Neural cell (in vitro differentiated cells): Measurements from ENCODE around the gene TSPO. TPM values are rescaled to one million over a fixed set of nuclear protein-coding genes. Genes with fewer than 3 reads are reported as not detected.

Source experiments
- H2AFZ ChIP-seq: fragments of 200-600, 300-800 bp; sonication (generic), shearing (Covaris generic); 2 replicates; pipeline ENCODE4 v1.6.0; 2014; ENCODE audit warnings: low read depth, mild to moderate bottlenecking, antibody characterized with exemption, low read length, moderate library complexity
- H3F3A ChIP-seq: fragments of 200-600 bp; shearing (Covaris generic); 2 replicates; pipeline ENCODE4 v1.6.1; 2016; ENCODE audit warnings: mild to moderate bottlenecking, moderate library complexity, mixed read lengths, antibody characterized with exemption, low read length; ENCODE audit not compliant: insufficient read depth, poor library complexity, severe bottlenecking
- H3K27ac ChIP-seq: fragments of 200-600, 300-800 bp; sonication (generic), shearing (Covaris generic); 2 replicates; pipeline ENCODE4 v1.5.1; 2014; ENCODE audit warnings: mild to moderate bottlenecking, low read length, moderate library complexity
- H3K27me3 ChIP-seq: fragments of 300-800, 200-600 bp; sonication (generic), shearing (Covaris generic); 2 replicates; pipeline ENCODE4 v1.6.0; 2014; ENCODE audit warnings: mild to moderate bottlenecking, low read depth, low read length, moderate library complexity; ENCODE audit not compliant: insufficient read depth
- H3K36me3 ChIP-seq: fragments of 300-800, 200-600 bp; sonication (generic), shearing (Covaris generic); 2 replicates; pipeline ENCODE4 v1.5.1; 2014; ENCODE audit warnings: mild to moderate bottlenecking, antibody characterized with exemption, low read length, moderate library complexity; ENCODE audit not compliant: insufficient read depth
- H3K4me2 ChIP-seq: fragments of 300-800, 200-600 bp; sonication (generic), shearing (Covaris generic); 2 replicates; pipeline ENCODE4 v1.6.0; 2014; ENCODE audit warnings: mild to moderate bottlenecking, low read length
- H3K4me3 ChIP-seq: fragments of 300-800, 200-600 bp; sonication (generic), shearing (Covaris generic); 2 replicates; pipeline ENCODE4 v1.5.1; 2014; ENCODE audit warnings: mild to moderate bottlenecking, low read length, moderate library complexity
- H3K79me2 ChIP-seq: fragments of 200-600 bp; shearing (Covaris generic); replicated peaks from 2 replicates; pipeline ENCODE4 v1.6.0; 2014; ENCODE audit warnings: mild to moderate bottlenecking, low read length, moderate library complexity; ENCODE audit not compliant: insufficient read depth
- H3K9ac ChIP-seq: fragments of 300-800, 200-600 bp; sonication (generic), shearing (Covaris generic); 2 replicates; pipeline ENCODE4 v1.6.1; 2016; ENCODE audit warnings: mild to moderate bottlenecking, low read length, mixed read lengths
- H3K9me2 ChIP-seq: fragments of 200-600 bp; shearing (Covaris generic); 2 replicates; pipeline ENCODE4 v1.6.1; 2016; ENCODE audit warnings: mild to moderate bottlenecking, low read length, mixed read lengths; ENCODE audit not compliant: insufficient read depth
- H3K9me3 ChIP-seq: fragments of 200-600, 300-800 bp; sonication (generic), shearing (Covaris generic); 2 replicates; pipeline ENCODE4 v1.6.1; 2016; ENCODE audit warnings: mild to moderate bottlenecking, mixed run types, low read length, moderate library complexity, mixed read lengths
- H4K20me1 ChIP-seq: fragments of 200-600 bp; shearing (Covaris generic); 2 replicates; pipeline ENCODE4 v1.6.1; 2016; ENCODE audit warnings: mild to moderate bottlenecking, mixed run types; ENCODE audit not compliant: insufficient read depth
- EP300 ChIP-seq: fragments of 450-650 bp; conservative IDR thresholded peaks from 2 replicates; pipeline ENCODE4 v1.6.1; 2014; ENCODE audit warnings: antibody characterized with exemption, mild to moderate bottlenecking, moderate library complexity; ENCODE audit not compliant: poor library complexity, severe bottlenecking
- EZH2 ChIP-seq: fragments of 200-600, 300-800 bp; shearing (Covaris generic), sonication (generic); IDR thresholded peaks from 2 replicates; pipeline ENCODE4 v1.6.1; 2014; ENCODE audit warnings: antibody characterized with exemption, low read length, borderline replicate concordance, mild to moderate bottlenecking; ENCODE audit not compliant: insufficient read depth, poor library complexity, severe bottlenecking
- MXI1 ChIP-seq: fragments of 450-650 bp; conservative IDR thresholded peaks from 2 replicates; pipeline ENCODE4 v1.6.1; 2014; ENCODE audit warnings: antibody characterized with exemption, mild to moderate bottlenecking; ENCODE audit not compliant: poor library complexity, severe bottlenecking
- POLR2AphosphoS5 ChIP-seq: IDR thresholded peaks from 2 replicates; pipeline ENCODE4 v1.6.1; 2012
- RAD21 ChIP-seq: fragments of 450-650 bp; conservative IDR thresholded peaks from 2 replicates; pipeline ENCODE4 v1.6.1; 2014; ENCODE audit warnings: antibody characterized with exemption, mild to moderate bottlenecking, moderate library complexity
- SMC3 ChIP-seq: fragments of 450-650 bp; conservative IDR thresholded peaks from 2 replicates; pipeline ENCODE4 v1.6.1; 2014; ENCODE audit warnings: antibody characterized with exemption, mild to moderate bottlenecking, moderate library complexity; ENCODE audit not compliant: poor library complexity
- TAF1 ChIP-seq: IDR thresholded peaks from 2 replicates; pipeline ENCODE4 v1.6.1; 2012; ENCODE audit warnings: low read depth
- polyA plus RNA-seq: library from polyadenylated mRNA; depleted of rRNA; stranded (reverse); fragments of >200 nt; gene quantifications from 2 replicates; pipeline ENCODE4 v1.2.3, GENCODE V29; 2014
- TF ChIP-seq, protein P1 (sequence below): IDR thresholded peaks from 2 replicates; pipeline ENCODE4 v1.6.1; 2012; ENCODE audit warnings: borderline replicate concordance
- TF ChIP-seq, protein P2 (sequence below): fragments of 450-650 bp; IDR thresholded peaks from 2 replicates; pipeline ENCODE4 v1.5.1; 2014; ENCODE audit warnings: antibody characterized with exemption, mild to moderate bottlenecking, moderate library complexity; ENCODE audit not compliant: poor library complexity, severe bottlenecking

TSPO gene
- polyA plus RNA-seq, 1 donor from 2014 or later, result not detected

GRCh38 chr22:43201486-43202219 is 50.3 kb downstream of the TSPO start:
- H2AFZ ChIP-seq, result no peak overlapping the region
- no peaks in the 10 kb centered on the region for H3K27me3 ChIP-seq
- no peak overlapping the region for H3K9ac ChIP-seq
- H3K4me3 ChIP-seq, result no peak overlapping the region
- H3F3A ChIP-seq, result no peaks in the 10 kb centered on the region
- no peaks in the 10 kb centered on the region for H3K9me2 ChIP-seq
- H3K36me3 ChIP-seq, result no peaks in the 10 kb centered on the region
- H3K4me2 ChIP-seq, result no peak overlapping the region
- no peak overlapping the region for H3K27ac ChIP-seq
- TF ChIP-seq POLR2AphosphoS5, result no peak
- no peak for TF ChIP-seq EP300
- no peaks in the 10 kb centered on the region for H3K9me3 ChIP-seq
- no peaks in the 10 kb centered on the region for H4K20me1 ChIP-seq
- no peaks in the 10 kb centered on the region for H3K79me2 ChIP-seq

DNA sequence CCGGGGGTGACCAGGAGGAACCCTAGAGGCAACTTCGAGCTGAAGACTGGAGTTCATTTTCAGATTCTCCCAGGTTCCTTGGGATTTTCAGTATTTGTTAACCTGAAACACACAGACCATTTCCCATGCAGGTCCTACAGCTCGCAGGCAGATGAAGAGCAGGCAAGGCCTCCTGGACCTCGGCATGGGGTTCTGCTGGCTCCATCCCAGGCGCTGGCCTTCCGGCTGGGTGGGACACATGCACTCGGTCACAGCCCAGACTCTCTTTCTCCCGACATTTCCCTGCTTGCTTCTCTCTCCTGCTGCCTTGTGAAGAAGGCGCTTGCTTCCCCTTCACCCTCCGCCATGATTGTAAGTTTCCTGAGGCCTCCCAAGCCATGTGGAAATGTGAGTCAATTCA is 51.0 kb downstream of the TSPO start:
- Histone ChIP-seq H3K4me2 (no peak overlapping the region), H3K27me3 (no peaks in the 10 kb centered on the region), H3K9me3 (no peaks in the 10 kb centered on the region), H3F3A (no peaks in the 10 kb centered on the region), H3K27ac (no peak overlapping the region), H3K4me3 (no peak overlapping the region), H3K79me2 (no peaks in the 10 kb centered on the region), H3K36me3 (no peaks in the 10 kb centered on the region), H2AFZ (no peak overlapping the region), H4K20me1 (no peaks in the 10 kb centered on the region), H3K9me2 (no peaks in the 10 kb centered on the region), H3K9ac (no peak overlapping the region)
- TF ChIP-seq RAD21 (no peak), POLR2AphosphoS5 (no peak), TAF1 (no peak), SMC3 (no peak), MXI1 (no peak), EZH2 (no peak)
- TF ChIP-seq, protein P1, sequence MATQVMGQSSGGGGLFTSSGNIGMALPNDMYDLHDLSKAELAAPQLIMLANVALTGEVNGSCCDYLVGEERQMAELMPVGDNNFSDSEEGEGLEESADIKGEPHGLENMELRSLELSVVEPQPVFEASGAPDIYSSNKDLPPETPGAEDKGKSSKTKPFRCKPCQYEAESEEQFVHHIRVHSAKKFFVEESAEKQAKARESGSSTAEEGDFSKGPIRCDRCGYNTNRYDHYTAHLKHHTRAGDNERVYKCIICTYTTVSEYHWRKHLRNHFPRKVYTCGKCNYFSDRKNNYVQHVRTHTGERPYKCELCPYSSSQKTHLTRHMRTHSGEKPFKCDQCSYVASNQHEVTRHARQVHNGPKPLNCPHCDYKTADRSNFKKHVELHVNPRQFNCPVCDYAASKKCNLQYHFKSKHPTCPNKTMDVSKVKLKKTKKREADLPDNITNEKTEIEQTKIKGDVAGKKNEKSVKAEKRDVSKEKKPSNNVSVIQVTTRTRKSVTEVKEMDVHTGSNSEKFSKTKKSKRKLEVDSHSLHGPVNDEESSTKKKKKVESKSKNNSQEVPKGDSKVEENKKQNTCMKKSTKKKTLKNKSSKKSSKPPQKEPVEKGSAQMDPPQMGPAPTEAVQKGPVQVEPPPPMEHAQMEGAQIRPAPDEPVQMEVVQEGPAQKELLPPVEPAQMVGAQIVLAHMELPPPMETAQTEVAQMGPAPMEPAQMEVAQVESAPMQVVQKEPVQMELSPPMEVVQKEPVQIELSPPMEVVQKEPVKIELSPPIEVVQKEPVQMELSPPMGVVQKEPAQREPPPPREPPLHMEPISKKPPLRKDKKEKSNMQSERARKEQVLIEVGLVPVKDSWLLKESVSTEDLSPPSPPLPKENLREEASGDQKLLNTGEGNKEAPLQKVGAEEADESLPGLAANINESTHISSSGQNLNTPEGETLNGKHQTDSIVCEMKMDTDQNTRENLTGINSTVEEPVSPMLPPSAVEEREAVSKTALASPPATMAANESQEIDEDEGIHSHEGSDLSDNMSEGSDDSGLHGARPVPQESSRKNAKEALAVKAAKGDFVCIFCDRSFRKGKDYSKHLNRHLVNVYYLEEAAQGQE, result no peak
- TF ChIP-seq, protein P2, sequence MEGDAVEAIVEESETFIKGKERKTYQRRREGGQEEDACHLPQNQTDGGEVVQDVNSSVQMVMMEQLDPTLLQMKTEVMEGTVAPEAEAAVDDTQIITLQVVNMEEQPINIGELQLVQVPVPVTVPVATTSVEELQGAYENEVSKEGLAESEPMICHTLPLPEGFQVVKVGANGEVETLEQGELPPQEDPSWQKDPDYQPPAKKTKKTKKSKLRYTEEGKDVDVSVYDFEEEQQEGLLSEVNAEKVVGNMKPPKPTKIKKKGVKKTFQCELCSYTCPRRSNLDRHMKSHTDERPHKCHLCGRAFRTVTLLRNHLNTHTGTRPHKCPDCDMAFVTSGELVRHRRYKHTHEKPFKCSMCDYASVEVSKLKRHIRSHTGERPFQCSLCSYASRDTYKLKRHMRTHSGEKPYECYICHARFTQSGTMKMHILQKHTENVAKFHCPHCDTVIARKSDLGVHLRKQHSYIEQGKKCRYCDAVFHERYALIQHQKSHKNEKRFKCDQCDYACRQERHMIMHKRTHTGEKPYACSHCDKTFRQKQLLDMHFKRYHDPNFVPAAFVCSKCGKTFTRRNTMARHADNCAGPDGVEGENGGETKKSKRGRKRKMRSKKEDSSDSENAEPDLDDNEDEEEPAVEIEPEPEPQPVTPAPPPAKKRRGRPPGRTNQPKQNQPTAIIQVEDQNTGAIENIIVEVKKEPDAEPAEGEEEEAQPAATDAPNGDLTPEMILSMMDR, result no peak
